NCI-H1694 (cell line): ENCODE measurements around the gene CSRP3.

Experiments used
- DNase-seq: peaks from one replicate; lab custom pipeline; 2025; lab: John Stamatoyannopoulos, UW

Gene CSRP3

GRCh38 chr11:19201737-19202605 is at the start of gene CSRP3:
TSS of gene CSRP3 (minus strand) at chr11:19201983. CDS start at chr11:19192448, 9,535 bp downstream.
- DNase-seq, result no peak

- no peak for DNase-seq
Measured at GRCh38 chr11:19251577-19251976, 49.8 kb upstream of the CSRP3 start.

- DNase-seq, result no peak
Measured at GRCh38 chr11:19246816-19247215, 45.0 kb upstream of the CSRP3 start.

DNA sequence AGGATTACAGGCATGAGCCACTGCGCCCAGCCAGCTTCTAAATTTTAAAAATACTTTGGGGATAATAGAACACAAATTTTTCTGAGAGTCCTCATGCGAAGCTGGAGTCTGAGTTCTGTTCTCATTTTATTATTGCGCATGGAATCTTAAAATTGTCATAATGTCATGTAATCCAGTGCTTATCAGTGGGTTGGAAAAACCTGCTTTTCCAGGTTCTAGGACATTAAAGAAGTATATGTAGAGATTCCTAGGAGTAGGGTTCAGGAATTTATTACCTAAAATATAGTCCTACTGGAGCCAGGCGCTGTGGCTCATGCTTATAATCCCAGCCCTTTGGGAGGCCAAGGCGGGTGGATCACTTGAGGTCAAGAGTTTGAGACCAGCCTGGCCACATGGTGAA is 43.6 kb upstream of the CSRP3 start:
- no peak for DNase-seq

GRCh38 chr11:19244621-19245020 is 42.8 kb upstream of the CSRP3 start:
- DNase-seq, result no peak

DNA sequence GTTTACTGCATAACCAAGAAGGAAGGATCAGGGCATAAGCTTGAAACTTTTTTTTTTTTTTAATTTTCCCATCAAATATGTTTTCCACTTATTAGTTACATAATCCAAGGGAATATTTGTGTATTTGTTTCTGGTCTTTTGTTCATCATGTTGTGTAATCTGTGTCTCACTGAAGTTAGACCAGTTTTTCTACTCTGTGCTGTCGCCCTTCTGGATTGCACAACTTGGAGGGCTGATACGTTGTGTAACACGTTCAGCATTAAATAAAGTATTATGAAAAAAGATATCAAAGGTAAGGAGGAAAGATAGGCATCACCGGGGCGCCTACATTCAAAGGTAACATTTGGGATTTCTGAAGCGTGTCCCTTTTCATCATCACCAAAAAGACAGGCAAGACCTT is 42.3 kb upstream of the CSRP3 start:
- DNase-seq, result no peak

- DNase-seq, result no peak
Measured at GRCh38 chr11:19243613-19244012, 41.8 kb upstream of the CSRP3 start.

DNA sequence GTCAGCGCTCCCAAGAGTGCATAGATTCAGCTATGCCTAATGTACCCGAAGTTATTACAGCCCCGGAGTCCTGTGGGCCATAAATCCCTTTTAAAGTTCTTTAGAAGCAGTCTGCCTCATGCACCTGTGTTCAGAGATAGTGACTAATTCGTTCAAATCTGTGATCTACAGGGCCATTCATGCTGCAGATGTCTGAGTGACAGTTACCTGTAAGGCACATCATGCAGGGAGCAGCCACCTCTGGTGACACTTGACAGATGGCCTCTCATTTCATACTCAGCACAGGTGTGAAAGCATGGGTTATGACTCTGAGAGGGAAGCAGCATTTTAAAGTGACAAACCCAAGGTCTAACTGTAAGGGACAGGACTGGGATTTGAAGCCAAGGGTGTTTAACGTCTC is 41.4 kb upstream of the CSRP3 start:
- DNase-seq, result no peak

- no peak for DNase-seq
Measured at GRCh38 chr11:19242179-19242932, 40.6 kb upstream of the CSRP3 start.

- no peak for DNase-seq
Measured at GRCh38 chr11:19241260-19242178, 39.7 kb upstream of the CSRP3 start.

GRCh38 chr11:19240420-19241259 is 38.9 kb upstream of the CSRP3 start, which contains the start of gene E2F8:
TSS of gene E2F8 (minus strand) at chr11:19240945. CDS start at chr11:19240121, 824 bp downstream.
- DNase-seq, result peak; percentile 70

DNA sequence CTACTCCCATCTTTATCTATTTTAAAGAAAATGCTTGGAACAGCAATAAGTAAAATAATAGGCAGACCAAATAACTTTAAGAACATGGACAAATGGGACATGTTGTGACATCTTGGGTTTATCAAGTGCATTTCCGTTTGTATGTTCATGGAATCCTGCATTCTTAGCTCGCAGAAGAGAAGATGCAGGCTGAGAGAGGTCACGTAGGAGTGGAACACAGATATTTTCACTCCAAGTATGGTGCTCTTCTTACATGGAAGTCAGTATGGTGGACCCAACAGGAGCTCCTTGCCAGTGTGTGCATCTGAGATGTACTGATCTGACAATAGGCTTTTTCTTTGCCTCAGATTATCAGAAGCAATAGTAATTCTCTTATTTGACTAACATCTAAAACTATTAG is 37.3 kb upstream of the CSRP3 start:
- no peak for DNase-seq

DNA sequence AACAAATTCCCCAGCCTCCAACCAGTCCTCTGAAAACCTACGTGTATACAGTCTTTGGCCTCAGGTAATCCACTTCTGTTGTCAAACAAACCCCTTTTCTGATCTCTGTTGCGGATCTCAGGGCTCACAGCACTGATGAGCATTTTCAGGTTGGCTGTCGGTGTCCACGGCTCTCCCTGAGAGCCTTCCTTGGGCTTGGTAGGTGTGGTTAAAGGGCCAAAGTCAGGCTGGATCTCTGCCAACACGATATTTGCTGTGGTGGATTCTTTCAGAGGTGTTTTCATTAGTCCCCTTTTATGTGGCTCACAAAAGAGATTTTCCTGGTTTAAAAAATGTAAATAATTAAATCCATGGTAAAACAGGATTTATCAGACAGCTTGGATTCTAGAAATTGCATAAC is 36.0 kb upstream of the CSRP3 start:
- DNase-seq, result no peak

- DNase-seq, result no peak
Measured at GRCh38 chr11:19237381-19237780, 35.6 kb upstream of the CSRP3 start.

DNA sequence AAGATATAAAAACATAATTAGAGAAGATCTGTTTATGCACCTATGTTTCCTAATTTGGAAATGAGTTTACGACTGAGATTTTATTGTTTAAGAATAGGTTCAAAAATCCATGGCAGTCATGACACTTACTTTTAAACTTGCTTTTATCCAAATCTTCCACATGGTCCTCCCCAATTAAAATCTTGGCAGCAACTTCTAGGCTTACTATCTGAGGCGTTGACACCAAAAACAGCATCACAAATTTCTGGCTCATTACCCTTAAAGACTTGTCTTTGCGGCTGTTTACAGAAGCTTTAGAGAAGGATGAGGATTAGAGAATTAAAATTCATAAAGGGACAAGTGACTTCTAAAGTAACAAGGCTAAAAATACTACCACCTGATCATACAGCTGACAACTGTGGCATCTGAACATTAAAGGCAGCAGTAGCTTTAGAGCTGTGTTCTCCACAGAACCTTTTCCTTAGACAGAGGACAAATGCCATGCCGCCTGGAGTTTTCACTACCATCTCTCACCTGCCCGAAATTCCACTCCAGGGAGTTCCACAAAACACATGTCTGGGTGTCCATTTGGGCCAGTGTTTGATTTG is 32.5 kb upstream of the CSRP3 start:
- no peak for DNase-seq

- no peak for DNase-seq
Measured at GRCh38 chr11:19232910-19233503, 31.2 kb upstream of the CSRP3 start.

DNA sequence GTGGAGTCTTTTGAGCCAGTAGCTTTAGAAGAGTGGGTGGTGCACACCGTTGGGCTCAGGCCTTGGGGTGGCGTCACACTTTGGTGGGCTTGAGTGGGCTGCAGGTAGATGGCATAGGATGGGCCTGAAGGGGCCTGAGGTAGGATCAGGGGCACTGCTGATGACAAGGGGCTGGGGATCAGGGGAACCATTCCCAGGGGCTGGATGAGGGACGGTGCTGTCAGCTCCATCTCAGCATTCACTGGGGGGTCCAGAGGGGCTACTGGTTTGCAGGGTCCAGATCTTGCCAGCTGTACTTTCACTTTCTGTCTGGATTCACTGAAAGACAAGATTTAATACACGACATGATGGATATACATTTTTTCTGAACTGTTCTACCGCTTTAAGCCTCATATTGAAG is 27.9 kb upstream of the CSRP3 start:
- DNase-seq, result no peak

DNA sequence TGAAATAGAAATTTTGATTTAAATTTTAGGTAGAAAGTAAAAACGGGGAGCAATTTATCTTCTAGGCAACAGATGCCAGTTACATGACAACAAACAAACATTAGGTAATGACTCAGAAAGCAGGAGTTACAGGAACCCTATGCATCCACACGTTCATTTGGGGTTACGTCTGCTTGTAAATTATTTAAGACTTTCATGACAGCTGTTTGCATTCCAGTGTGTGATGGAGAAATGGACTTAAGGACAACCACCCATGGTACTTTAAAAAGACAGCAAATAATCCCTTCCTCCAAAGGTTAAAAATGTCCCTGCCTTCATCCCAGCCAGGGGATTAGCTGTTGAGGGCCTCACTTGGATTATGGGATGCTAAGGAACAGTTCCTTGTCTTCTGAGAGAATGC is 27.2 kb upstream of the CSRP3 start:
- no peak for DNase-seq

DNA sequence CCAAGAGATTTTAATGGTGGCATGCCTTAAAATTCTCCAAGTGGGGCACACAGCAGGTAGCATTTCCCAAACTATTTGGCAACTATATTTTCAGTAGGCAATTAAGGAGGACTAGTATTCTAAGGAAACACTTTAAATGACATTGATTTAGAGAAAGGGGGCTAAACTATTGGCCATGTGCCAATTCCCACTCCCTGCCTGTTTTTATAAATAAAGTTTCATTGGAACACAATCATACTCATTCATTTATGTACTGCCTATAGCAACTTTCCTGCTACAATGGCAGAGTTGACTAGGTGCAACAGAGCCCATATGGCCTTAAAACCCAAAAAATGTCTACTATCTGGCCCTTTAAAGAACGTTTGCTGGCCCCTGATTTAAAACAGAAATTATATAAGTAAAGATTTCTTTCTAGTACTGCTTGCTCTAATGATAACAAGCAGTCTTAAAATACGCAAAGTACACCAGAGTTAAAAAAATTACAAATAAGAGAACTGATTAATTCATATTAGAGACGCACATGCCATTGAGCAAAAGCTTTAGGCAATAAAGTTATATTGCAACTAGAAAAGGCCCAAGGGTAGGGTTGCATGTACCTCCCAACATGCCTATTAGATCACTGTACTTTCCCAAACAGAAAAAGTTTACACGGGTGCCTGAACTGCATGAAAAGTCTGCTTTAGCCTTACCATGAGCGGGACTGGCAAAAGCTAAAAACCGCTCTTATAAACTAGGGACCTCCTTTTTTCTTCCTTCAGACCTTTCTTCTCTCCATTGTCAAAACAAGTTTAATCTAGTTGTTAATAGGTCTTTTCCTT is 24.8 kb upstream of the CSRP3 start:
- no peak for DNase-seq

- no peak for DNase-seq
Measured at GRCh38 chr11:19225581-19225980, 23.8 kb upstream of the CSRP3 start.
